ENCODE results near the gene RCOR1.
A peak's percentile ranks its signal among the peaks of the same experiment; 100 is the strongest.
"Not testable (repeated sequence)": the region's sequence is repeated elsewhere in the genome, so short reads cannot be mapped to it uniquely, and the experiment has no call there.

The RCOR1 gene

DNA sequence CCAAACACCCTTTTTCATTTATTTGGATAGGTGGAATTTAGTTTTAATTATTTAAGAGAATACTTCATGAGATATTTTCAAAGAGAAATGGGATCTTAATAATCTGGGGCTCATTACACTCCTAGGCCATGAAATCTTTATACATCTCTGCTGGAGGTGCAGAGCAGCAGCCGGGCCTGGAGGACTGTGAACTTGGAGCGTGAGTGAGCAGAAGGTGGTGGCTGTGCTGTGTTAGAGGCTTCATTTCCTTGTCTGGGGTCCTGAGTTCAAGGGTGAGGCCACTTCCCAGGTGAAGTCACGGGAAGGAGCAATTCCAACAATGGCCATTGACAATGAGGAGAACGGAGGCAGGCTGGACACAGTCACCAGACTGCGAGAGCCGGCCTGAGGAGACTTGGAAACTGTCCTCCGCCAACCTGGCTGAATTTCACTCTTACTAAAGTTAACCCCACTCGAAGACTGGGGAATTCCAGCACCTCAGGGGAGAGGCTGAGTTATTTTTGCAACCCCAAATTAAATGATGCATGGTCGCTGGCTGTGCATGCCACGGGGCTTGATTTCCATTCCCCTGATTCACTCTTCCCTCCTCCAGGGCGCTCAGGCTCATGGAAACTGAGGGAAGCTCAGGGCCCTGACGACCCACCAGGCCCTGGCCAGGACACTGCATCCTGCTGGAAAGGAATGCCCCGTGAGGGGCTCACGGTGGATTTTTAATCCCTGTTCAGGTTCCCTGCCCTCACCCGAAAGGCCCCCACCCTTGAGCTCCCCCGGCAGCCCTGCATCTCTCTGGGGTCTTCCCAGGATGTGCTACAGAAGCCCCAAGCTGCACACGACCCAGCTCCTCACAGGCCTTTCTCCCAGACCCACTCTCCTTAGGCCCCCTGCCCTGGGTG, 162.2 kb downstream of the RCOR1 start:
- no peak for DNase-seq

DNA sequence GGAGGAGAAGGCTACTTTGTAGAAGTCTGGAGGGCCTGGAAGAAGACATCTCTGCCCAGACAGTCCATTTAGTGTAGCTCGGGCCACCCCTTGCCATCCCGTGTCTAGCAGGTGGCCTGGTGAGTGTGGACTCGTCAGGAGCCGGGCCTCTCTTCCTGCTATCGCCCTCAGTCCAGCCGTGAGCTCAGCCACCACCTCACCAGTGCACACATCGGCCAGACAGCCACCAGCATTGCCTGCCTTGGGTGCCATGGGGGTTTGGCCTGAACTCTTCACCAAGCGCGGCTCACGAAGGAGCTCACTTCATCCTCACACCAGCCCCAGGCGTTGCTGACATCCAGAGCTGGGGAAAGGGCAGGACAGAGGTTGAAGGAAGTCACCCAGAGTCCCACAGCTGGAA, 165.2 kb downstream of the RCOR1 start:
- DNase-seq = no peak

- no peak for DNase-seq
These were observed 165.6 kb downstream of the RCOR1 start for GRCh38 chr14:102758087-102758486.

DNA sequence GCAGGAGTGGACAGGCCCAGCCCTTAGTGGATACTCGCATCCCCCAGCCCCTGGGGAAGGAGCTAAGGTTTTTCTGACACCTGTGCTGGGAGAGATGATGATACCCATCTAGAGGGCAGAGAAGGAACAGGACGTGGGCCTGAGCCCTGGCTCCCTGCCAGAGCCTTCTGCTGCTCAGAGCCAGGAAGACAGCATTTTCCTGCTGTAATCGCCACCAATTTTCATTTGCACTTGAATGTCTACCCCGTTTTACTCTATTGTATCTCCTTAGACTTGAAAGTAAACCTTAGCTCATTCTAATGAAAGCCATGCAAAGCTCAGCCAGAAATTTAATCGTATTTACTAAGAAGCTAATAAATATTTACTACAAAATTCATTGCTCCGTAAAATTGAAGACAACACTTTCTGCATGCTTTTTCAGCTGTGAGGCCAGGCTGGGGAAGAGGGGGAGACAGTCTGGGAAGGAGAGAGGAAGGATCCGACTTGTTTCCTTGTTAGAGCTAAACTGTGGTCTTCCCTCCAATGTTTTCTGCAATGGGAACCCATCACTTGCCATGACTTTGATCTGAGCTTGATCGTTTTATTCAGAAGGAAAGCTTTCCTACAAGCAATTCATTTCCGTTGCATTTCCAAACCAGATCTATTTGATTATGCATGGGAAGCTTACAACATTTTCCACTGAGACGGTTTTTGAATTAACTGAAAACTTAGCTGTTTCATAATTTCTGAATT, 167.2 kb downstream of the RCOR1 start:
- DNase-seq = no peak

- no peak for DNase-seq
These were observed 168.2 kb downstream of the RCOR1 start for GRCh38 chr14:102760496-102761193.

GRCh38 chr14:102761206-102761605, 168.8 kb downstream of the RCOR1 start:
- no peak for DNase-seq

DNA sequence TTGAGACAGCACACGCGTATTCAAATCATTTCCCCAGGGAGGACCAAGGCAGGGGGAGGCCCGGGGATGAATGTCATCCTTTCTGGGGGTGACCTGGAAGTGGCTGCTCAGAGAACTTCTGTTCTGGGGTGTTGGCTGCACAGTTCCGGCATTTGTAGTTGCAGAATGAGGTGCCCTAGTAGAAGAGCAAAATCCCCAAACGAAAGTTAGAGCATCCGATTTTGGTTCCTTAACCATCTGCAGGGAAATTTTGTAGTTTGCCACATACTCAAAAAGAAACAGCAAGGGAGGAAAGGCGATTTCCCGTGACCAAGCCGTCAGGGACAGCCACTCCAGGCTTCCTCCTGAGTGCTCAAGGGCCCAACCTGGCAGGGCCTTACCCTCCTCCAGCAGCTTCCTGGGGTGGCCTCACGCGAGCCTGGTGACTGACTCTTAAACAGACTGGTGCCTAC, 171.8 kb downstream of the RCOR1 start:
- no peak for DNase-seq

DNA sequence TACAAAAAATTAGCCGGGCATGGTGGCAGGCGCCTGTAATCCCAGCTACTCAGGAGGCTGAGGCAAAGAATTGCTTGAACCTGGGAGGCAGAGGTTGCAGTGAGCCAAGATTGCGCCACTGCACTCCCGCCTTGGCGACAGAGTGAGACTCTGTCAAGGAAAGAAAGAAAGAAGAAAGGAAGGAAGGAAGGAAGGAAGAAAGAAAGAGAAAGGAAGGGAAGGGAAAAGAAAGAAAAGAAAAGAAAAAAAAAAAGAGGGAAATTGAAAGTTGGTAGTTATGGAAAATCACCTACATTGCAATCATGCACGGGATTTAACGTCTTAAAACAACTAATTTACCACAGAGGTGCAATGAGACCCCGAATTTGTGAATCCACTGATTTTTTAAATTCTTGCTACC, 173.3 kb downstream of the RCOR1 start:
- not testable (repeated sequence) for DNase-seq

DNA sequence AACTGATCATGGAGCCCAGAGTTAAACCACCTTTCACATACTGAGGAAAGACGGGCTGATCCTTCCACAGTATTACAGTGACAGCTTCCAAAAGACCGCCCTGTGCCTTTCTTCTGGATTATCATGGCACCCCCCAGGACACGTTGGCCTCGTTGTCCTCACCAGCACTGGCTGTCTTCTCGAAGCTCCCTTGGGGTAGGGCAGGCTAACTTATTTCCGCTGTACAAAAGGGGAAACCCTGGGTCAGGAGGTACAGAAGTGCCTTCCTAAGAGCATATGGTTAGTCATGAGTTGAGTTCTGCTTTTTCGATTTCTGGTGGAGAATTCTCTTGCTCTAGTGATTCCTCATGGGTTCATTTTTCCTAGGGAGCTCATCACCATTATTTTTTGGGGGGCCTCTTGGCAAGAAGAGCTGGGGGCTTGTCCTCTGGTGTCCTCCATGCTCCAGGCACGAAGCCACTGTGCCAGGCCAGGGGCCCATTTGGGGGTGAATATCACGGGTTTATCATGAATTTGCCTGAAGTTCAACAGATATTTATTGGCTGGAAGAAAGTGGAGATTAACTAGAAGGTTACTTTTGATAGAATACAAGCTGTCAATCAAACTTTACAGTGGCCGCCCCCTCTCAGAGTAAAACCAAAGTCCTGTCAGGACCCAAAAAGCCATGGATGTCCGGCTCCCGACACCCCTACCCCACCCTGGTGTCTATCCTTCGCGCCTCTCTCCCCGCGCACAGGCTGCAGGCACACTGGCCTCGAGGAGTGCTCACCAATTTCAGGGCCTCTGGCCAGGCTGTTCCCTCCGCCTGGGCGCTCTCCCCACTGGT, 176.0 kb downstream of the RCOR1 start:
- DNase-seq = peak in 1 of 2 donors; percentile 80

DNA sequence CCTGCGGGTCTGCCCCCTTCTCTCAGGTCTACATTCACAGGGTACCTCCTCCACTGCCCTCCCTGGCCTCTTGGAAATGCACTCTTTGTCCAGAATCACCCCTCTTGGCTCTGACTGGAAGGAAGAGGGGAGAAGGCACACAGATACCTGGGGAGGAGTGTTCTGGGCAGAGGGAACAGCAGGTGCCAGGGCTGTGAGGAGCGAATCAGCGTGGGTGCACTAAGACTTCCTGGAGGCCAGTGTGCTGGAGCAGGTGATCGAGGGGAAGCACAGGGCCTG, 176.5 kb downstream of the RCOR1 start:
- no peak for DNase-seq

DNA sequence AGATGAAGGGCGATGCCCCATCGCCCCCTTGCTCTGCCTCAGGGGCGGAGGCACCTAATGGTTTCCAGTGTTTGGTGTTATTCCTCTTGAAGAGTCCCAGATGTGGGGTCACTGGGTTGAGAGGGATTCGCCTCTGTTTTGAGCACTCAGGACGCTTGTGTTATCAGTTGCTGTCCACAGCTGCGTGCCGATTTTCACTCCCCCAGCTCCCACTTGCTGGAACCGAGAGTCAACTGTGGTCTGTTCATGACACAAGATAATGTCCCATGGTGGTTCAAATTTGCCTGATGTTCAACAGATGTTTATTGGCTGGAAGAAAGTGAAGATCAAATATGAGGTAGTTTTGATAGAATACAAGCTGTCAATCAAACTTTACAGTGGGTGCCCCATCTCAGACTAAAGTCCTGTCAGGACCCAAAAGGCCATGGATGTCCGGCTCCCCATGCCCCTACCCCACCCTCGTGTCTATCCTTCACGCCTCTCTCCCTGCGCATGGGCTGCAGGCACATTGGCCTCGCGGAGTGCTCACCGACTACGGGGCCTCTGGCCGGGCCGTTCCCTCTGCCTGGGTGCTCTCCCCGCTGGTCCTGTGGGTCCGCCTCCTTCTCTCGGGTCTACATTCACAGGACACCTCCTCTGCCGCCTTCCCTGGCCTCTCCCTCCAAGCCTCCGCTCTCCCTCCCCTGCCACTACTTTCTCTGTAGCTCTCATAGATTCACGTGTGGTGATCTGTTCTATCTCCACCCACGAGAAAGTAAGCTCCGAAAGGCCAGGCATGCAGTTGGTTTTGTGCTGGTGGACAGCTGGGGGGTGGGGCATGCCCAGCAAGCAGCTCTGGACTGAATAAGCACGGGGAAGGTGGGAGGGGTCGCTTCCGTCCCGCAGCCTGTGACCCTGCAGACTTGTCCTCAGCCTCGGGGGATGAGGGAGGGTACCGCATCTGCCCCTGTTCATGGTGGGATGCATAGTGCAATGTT, 178.0 kb downstream of the RCOR1 start:
- DNase-seq = no peak

DNA sequence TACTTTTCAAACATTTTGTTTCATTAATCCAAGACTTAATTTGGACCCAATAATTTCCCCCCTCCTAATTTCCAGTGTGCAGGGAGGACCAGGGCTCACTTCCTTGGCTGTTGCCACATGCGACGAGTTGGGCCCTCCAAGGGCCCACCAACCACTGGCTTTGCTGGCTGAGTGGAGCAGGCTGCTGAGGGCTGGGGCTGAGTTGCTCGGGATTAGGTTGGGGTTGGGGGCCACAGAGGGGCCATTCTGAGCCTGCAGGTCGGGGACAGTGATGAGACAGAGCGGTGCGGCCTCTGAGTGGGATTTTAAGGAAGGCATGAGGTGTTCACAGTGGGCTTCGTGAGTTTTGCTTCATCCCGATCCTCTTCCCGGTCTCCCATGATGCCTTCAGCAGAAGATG, 178.7 kb downstream of the RCOR1 start:
- DNase-seq = no peak

GRCh38 chr14:102772781-102773570, 180.5 kb downstream of the RCOR1 start:
- no peak for DNase-seq

GRCh38 chr14:102774391-102775153, 182.1 kb downstream of the RCOR1 start:
- peak; percentile 80 for DNase-seq

DNA sequence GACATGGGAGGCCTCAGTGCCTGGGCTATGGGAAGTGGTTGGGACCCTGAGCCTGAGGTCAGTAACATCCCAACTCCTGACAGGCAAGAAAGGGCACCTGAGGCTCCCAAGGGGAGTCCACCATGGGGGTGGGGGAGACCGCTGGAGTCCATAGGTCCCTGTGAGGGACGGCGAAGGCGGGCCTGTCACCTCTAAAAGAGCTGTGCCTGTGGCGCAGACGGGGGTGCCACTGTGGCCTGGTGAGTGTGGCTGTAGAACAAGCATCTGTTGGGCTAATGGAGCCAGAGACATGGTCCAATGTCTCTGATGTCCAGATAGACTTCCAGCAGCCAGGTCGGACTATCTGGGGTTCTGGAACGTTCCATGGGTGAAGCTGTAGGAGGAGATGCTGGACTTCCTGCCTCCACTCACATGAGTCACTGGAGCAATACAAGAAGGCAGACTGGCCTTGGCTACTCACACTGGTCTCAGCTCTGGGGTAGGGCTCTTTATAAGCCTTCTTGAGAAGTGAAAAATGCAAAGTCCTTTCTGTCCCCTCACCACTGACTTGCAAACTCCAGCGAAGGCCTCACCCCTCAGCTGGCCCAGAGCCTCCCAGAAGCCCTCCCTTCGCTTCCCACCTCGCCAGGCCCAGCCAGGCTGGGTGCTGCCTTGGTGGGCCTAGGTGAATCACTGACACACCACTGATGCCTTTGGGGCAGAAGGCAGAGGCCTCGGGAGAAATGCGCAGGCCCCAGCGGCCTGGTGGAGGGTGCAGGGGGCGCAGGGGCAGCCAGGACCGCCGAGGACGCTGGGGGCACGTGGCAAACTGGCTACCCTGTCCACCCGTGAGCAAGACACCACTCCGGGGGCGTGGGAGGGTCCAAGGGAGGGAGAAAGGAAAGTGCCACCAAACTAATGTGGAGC, 183.7 kb downstream of the RCOR1 start:
- DNase-seq = peak in 1 of 2 donors; percentile 38

DNA sequence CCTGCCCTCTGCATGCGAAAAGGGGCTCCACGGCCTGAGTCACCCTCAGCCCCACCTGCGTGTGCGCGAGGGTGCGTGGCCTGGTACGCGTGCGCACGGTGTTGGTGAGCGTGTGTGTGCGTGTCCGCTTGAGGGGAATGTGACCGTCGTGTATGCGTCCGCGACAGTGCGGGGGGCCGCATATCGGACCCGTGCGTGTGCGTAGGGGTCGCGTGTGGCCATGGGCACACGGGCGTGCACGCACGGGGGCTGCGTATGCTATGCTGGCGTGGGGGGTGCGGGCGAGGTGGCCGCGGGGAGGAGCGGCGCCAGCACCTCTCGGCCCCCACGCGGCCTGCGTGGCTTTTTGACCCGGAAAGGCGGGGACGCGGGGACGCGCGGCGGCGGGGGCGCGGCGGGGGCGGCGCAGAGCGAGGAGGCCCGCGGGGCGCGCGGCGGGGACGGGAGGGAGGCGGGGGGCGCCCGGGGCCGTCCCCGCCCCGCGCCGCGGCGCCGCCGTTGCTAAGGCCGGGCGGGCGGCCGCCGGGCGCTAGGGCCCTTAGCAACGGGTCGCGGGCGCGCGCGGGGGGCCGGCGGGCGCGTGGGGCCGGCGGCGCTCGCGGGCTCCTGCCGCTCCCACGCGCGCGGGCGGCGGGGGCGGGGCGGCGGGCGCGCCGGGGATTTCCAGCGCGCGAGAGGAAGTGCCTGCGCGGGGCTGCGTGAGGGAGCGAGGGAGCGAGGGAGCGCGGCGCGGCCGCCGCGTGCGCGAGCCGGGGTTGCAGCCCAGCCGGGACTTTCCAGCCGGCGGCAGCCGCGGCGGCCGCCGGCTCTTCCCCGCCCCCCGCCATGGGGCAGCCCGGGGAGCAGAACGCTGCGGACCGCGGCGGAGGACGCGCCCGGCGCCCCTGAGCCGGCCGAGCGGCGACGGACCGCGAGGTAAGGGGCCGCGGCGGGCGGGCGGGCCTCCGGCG, 184.6 kb downstream of the RCOR1 start, which contains the start of gene TRAF3:
Gene TRAF3, plus strand, starts transcription at position 689 of the 950 bp plus-strand sequence. CDS start 92,753 bp downstream, outside the sequence.
- DNase-seq = peak; percentile 91 to 92

GRCh38 chr14:102777711-102778337, 185.4 kb downstream of the RCOR1 start:
- peak in 1 of 2 donors; percentile 23 for DNase-seq

All from CD4-positive, alpha-beta T cell treated with Interleukin-4 for 1 hour (primary cell).